NCI-H1105 (cell line): ENCODE results near the gene ARL15.

Experiments
- DNase-seq: peaks from one replicate; lab custom pipeline; 2025; lab: John Stamatoyannopoulos, UW

ARL15 gene

DNA sequence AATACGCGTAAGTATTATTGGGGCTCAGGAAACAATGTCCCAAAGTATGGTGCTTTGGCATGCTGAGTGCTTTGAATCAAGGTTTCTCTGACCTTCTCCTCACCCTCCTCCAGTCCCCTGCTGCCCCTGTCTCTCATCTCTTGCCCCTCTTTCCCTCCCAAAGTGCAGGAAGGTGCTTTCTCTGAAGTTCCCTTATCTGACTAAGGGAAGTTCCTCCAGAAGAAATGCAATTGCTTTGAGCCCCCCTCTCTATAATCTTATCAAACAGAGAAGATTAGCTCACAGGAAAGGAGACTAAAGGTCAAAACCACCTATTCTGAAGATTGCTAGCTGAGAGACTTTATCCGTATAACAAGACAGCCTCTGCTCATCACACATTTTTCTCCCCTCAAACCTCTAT lies 288.1 kb downstream of the ARL15 start:
- DNase-seq: no peak

DNA sequence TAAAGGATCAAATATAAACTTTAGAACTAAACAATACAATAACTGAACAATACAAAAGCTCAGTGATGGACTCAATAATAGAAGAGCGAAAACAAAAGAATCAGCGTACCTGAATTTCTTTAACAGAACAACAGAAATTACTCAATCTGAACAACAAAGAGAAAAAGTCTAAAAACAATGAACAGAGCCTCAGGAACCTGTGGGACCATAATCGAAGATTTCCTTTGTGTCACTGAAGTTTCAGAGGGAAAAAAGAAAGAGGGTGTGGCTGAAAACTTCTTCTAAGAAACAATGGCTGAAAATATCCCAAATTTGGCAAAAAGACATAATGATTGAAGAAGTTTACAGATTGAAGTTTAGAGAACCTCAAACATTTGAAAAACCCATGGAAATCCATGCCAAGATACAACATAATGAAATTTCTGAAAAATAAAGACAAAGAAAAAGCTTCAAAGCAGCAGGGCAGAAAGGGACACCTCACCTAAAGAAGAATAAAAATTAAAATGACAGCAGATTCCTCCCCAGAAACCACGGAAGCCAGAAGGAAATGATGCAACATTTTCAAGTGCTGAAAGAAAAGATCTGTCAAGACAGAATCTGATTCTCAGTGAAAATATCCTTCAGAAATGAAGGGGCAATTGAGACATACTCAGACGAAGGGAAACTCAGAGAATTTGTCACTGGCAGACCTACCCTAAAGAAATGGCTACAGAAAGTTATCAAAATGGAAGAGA lies 288.8 kb downstream of the ARL15 start:
- no peak for DNase-seq

DNA sequence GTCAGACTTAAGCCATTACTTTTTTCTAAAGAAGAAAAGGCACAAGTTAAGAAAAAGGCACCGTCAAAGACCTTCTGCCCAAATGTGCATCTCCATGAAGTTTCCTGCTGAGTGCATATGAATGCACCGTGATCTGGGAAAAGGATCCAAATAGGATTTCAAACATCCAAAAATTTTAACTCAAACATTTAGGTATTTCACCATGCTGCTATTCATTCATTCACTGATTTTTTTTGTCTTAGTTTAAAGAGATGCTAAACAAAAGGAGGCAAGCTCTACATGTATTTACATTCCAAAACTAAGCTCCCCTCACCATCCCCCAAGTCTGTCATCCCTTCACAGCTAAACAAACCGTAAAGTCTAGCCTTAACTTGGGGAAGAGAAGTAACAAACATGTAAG lies 291.9 kb downstream of the ARL15 start:
- no peak for DNase-seq

DNA sequence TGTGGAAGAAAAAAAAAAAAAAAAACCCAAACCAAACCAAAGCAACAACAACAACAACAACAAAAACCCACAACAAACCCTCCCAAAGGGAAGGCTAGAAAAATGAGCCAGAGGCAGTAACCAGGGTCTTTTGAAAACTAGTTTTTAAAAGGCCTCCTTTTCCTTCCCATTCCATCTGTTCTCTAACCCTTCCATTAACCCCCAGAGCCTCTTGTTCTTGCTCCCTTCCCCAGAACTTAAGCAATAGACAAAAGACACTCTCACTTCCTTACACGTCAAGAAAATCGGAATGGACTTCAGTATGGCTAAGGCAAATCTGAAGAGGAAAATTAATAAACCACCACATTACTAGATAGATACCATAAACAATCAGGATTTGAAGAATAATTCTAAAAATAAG lies 292.8 kb downstream of the ARL15 start:
- no peak for DNase-seq

DNA sequence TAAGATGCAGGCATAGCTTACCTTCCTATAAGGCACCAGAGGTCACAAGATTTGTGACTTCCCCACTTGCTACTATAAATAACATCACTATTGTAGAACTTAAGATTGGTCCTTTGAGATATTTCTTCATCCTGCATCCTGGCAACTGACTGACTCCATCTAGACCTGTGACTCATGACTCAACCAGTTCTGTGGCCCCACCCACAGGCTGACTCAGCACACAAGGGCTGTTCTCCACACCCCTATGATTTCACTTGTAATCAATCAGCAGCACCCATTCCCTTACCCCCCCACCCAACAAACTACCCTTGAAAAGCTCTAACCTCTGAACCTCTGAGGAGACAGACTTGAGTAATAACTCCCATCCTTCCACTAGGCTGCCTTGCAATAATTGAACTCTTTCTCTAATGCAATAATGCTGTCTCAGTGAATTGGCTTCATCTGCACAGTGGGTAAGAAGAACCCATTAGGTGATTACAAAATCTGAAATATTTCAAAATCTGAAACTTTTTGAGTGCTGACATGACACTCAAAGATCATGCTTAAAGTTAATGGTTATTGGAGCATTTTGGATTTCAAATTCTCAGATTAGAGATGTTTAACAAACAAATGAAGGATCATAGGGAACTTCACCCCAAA lies 296.7 kb downstream of the ARL15 start:
- DNase-seq: no peak

DNA sequence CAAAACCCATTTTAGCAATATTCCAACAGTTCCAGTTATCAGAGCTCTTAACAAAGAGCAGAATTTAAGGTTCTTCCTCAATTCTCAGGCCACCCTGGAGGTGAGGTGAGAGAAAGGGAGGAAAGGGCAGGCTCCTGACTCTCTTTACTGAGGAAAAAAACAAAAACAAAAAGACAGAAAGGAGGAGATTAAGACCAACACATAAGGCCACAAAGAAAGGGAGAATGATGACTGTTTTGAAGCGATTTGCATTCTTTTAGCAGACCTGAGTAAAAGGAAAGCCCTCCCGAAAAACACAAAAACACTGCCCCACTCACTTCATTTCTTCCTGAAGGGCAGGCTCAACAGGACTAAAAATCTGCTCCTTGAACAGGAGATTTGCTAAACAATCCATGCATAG lies 300.5 kb downstream of the ARL15 start:
- no peak for DNase-seq

DNA sequence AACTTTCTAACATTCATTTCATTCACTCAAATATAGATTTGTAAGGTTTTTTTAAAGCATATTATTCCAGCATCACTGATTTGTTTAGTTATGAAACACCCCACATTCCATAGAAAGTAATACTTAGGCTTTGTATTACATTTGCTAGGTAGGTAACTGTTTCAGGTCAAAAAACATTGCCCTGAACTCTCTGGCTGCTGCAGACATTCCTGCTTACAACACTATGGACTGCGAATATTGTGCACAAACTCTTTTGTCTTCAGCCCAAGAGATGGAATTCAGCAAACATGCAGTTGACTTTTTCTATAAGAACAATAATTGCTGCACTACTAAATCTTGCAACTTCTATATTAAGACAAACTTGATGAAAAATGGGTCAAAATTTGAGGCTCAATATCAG lies 301.0 kb downstream of the ARL15 start:
- no peak for DNase-seq

DNA sequence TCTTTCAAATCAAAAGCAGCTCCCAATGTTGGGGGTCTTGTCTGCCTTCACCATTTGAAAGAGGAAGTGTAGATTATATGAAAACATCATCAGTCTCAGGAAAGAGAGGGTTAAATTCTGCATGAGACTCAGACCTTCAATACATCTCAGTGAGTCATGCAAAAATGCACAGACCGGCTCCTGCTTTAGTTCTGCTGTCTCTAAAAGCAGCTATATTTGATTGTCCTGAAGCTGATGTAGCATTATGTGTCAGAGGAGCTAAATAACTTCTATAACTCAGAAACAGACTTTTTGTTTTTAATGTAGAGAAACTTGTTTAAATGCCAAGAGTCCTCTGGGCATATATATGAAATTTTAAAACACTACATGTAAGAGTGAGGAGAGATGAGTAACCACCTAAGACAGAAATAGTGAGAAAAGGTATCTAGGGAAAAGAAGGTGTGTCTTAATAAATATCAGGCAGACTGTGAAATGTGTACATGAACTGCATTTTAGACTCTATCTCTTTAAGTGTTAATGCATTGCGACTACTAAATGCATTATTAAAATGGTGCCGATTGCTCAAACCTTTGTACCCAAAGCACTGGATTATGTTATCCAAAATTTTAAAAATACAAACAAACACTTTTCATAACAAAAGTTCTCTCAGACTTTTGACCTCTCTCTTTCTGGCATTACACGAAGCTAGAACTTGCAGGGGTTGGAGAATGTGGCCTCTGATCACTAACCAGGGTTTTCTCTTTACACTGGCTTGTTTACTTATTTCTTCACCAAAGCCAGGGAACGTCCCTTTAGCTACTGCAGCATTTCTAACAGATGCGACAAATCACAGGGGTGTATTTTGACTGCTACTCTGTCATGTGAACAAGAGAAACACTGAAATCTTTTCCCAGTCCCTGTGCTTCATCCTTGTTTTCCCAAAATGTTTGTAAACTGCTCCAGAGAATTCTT lies 302.3 kb downstream of the ARL15 start:
- no peak for DNase-seq

DNA sequence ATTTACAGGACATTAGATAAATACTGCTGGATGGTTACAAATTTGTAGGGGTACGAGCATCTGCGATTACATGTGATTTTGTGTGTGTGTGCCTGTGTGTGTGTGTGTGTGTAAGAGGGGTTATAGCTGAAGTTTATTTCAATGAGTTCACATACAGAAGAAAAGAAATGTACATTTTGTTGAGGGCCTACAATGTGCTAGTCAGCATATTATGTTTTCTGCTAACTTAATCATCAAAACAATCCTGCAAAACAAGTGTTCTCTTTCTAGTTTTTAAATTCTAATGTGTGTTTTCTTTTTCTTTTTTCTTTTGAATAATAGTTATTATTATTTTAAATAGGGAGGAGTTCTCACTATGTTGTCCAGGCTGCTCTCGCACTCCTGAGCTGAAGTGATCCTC lies 305.7 kb downstream of the ARL15 start:
- DNase-seq: no peak

DNA sequence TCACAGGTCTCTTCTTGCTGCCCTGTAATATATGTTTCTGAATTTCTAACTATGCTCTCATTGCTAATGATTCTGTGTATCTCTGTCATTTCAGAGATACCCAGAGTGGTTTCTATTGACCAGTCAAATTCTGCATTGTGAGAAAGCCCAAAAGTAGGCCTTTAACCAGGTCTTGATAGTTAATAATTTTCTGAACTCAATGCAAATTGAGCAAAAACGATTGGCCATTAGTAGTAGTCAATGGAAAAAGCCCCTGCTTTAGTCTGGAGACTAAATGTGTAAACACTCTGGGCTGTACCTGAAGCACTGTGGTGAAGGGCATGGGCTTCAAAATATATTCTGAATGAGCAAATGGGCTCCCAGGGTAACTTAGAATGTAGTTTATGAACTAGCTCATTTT lies 307.6 kb downstream of the ARL15 start:
- no peak for DNase-seq

DNA sequence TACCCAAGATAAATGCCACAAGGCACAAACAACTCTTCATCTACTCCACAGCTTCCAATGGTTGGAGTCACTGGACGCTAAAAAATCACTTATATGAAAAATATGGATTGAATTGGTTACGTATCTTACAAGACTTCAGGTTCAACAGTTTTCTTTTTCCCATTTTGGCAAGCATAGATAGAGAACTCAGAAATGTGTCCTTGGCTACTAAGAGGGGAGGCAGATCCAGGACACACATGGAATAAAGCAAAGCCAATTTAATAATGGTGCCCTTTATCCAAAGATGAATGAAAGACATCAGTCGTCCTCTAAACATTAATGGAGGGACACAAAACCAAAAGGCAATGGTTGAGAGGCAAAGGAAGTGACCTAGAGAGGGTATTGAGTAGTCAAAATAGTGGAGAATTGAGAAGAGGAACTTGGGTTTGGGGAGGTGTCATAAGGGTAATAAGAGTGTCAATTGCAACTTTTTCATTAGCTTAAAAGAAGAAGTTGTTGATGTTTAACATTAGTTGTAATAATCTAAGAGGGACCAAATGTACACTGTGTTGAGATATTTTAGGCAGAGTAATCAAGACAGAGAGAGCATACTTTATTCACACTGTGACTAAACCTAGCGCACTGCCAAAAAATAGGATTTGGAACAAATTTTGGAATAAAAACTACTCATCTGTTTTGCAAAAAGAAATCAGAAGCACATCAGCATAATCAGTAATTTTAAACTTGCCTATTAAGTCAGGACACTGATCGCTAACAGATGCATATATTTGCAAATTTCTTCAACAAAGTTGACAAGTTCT lies 308.2 kb downstream of the ARL15 start:
- DNase-seq: no peak

DNA sequence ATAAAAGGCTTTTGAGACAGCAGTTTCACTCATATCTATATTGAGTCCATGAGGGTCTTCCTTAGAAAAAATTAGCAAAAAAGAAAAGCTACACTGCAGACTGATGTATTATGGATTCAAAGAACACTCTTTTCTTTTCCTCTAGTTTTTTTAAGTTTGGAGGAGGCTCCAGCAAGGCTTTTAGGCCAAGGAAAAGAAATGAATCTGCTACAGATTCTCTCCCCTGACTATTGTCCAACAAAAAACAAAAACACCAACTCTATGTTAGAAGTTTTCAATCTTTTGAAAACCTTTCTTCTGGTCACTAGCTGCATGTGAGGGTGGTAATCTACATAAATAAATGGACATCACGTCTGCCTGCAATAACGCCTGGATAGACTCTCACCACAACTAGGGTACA lies 310.4 kb downstream of the ARL15 start:
- no peak for DNase-seq

DNA sequence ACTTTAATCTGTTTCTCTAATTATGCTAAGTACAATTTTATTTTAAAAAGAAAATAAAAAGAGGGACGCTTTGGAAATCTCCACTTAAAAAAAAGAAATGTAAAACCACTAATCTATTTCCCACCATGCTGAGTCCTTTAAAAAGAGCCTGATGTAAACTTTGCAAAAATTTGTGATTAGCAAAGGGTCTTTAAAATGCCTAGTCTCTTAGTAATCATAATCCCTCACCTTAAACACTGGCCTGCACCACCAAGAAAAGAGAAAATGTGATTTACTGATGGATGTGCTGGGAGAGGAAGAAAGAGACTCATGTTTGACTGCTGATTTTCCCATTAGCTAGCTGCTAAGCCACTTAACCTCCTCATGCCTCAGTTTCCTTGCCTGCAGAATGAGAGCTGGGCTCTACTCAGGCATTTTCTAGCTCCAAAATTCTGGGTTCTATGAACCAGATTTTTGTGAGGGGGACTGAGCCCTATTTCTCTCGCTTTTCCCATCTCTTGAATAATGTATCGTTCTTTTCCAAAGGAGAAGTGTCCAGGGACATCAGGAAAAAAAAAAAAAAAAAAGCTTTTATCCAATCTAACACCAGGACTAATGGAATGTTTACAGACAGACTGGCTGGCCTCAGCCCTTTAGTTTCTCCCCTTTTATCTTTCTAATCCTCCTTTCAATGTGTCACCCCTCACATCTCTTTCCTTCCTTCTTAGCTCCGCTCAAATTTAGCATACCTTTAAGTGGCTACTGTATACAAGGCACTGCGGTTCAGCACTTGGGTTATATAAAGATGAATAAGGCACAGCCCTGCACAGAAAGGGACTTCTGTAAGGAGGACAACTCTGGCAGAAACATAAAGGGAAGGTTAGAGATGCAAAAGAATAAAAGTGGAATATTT lies 312.4 kb downstream of the ARL15 start:
- no peak for DNase-seq

DNA sequence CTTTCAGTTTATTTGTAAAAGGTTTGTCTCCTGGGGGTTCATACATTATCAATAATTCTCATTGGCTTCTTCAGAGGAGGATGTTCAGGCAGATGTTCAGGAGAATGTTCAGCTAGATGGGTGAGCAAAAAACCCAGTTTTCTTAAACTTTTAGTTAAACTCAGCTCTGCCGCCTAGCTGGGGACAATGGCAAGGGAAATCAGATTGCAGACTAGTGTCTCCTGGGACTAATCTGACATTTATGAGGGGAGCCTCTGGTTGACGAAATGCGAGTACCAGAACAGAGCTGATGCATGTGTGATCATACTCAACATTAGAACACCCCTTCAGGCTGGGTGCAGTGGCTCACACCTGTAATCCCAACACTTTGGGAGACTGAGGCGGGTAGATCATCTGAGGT lies 314.4 kb downstream of the ARL15 start:
- DNase-seq: no peak

DNA sequence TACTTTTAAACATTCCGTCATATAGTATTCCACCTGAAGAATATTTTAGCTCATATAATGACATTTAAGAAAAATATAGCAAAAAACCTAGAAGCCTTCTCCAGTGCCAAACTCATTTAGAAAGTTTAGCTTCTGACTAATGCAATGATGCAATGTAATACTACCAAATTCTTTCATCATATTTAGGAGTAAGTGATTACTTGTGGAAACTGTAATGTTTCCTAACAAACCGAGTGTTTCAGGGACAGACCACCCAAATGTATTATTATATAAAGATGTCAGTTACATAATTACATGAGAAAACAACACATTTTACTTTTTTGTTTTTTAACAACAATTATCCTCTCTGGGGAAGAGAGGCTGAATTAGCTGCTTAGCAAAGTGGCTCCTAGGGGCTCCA lies 316.2 kb downstream of the ARL15 start:
- DNase-seq: no peak

DNA sequence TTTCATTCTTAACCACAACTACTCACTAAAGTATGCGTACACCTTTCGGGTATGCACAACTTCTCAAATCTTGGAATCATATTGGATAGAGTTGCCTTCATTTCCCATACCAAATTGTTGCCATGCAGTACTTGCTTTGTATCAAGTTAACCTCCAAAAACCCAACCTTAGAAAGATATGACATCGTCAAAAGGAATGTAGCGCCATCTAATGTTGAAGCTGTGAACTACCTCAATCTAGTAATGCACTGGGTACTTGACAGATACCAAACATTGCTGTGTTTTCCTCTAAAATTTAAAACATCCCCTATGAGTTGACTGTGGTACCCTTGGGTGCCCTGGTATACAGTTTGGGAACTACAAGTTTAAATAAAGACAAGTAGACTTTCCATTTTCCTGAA lies 318.4 kb downstream of the ARL15 start:
- no peak for DNase-seq

DNA sequence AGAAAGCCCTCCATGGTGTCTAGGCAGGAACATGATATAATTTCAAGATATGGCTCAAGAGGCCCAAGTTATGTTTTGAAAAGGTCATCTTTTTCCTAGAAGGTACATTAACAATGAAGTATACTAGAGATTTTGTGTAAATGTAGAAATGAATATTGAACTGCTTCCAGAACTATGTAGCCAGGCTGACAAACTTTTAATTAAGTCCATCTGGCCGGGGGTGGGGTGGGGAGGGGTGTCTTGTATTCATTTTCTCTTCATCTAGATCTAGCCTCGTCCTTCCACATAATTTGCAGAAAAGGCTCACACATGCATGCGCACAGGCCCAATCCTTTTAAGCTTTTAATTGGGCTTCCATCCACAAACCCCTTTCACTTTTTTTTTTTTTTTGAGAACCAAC lies 323.3 kb downstream of the ARL15 start:
- DNase-seq: no peak

DNA sequence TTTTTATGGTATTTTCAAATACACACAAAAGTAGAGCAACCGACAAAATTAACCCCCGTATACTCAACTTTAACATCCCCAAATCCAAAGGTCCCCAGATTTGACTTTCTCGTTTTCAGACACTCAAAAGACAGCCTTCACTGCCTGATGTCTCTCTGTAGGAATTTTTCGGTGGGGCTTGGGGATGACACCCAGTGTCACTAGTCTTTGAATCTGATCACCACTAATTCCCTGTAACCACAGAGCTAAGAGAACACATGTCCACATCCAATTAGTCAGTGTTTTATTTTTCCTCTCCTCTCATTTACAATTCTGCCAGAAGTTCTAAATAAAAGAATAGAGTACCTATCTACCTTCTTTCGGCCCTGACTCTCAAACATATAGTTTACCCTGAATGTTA lies 324.6 kb downstream of the ARL15 start:
- no peak for DNase-seq

DNA sequence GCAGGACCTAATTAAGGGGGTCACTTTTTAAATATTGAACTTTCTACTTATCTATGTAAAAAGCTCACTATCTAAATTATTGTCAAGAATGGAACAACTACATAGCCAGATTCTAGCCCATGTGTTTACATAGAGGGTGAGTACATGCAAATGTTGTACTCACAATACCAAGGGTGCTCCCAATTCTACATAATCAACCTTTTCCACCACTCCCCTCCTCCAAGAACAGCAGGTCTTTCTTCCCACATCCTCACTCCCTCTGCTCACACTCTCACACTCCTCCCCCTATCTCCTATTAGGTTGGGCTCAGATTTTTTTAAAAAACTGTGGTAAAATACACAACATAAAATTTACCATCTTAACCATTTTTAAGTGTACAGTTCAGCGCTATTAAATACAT lies 325.4 kb downstream of the ARL15 start:
- DNase-seq: no peak

DNA sequence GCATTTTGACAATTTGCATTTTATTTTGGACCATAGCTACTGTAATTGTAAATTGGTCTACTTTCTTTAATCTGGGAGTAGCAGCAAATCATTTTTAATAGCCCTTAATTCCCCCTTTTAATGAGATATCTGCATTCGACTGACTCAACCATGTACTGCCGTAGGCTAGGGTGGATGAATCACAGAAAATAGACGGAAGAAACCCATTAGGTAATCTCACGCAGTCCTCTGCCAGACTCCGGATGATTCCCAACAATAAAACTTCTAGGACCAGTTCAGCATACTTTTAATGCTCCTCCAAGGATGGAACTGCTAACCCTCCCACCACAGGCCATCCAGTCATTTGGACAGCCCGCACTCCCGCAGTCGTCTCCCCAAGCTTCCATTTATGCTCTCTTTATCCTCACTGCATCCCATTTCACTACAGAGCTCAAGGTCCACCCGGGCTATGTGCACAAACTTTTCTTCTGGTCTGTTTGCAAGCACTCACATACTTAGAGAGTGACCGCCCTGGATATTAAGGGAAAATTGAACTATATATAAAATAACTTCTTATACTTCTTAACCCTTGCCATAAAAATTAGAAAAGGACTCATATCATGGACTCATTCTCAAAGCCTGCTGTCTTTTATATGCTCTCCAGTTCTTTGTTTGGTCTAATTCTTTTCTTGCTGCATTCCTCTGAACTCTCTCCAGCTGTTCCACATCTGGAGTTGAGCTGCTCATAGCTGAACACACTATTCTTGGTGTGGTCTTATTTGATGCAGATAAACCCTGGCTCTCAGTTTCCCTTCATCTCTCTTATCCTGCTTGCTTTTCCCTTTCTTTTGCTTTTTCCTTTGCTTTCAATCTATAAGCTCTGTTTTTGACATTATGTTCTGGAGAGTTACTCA lies 326.6 kb downstream of the ARL15 start:
- no peak for DNase-seq
